K562 (cell line): Measurements from ENCODE around the gene TRAF3IP1. TPM values are rescaled to one million over a fixed set of nuclear protein-coding genes. Genes with fewer than 3 reads are reported as not detected.

Source experiments
- ATAC-seq: fragments of 200-7000 bp; cut with Tn5 transposase; 3 replicates; pipeline ENCODE4 v1.9.1; 2020; ENCODE audit warnings: moderate library complexity
- BruUV-seq: library from RNA; stranded (reverse); fragments of 400-500 nt; replicated peaks from 2 replicates; lab custom pipeline; 2021; lab: Mats Ljungman, UMichigan
- CTCF ChIA-PET: fragments of 300-600 bp; formaldehyde crosslinking; extraction: SDS; loops from one replicate; lab custom pipeline; 2021; ENCODE audit warnings: low intra/inter-chr PET ratio; lab: Yijun Ruan, JAX
- POLR2A ChIA-PET: fragments of 300-600, 350-650 bp; sonication (Branson Sonifier 250); formaldehyde crosslinking; extraction: SDS; loops from one replicate; lab custom pipeline; 2021; ENCODE audit warnings: antibody characterized with exemption, inconsistent platforms; lab: Yijun Ruan, JAX
- DNase-seq, 4 experiments: peaks; one replicate each; pipeline versions ENCODE4 v3.0.0 to v3.0.0-alpha.2; 2011 to 2018; ENCODE audit warnings: low spot score in 3 of 4, mixed read lengths in 3 of 4; ENCODE audit errors: extremely low read depth in 1 of 4
- FAIRE-seq: peaks from 2 replicates; lab custom pipeline; 2011; peaks lifted over from hg19 to GRCh38; lab: Jason Lieb, UNC
- H2AFZ ChIP-seq: 2 replicates; pipeline ENCODE4 v1.6.0; 2011; ENCODE audit warnings: low read depth, low read length, control low read depth, inconsistent platforms
- H3K27ac ChIP-seq: fragments of 200-600 bp; 3 replicates; pipeline ENCODE4 v1.8.0; 2011; ENCODE audit warnings: low read depth, mild to moderate bottlenecking, control low read depth, inconsistent platforms, low read length, moderate library complexity, mixed read lengths; ENCODE audit errors: extremely low read depth
- H3K27me3 ChIP-seq, 2 experiments: fragments of 300-600 bp in 1 of 2; 2 replicates in 1 of 2; 3 replicates in 1 of 2; pipeline versions ENCODE4 v1.6.0 to v1.8.0; 2011; ENCODE audit warnings: inconsistent platforms in 2 of 2, low read length in 2 of 2, mild to moderate bottlenecking in 1 of 2, mixed read lengths in 1 of 2, moderate library complexity in 1 of 2; ENCODE audit not compliant: control insufficient read depth in 2 of 2, insufficient read depth in 2 of 2
- H3K36me3 ChIP-seq: fragments of 300-600 bp; 3 replicates; pipeline ENCODE4 v1.8.0; 2011; ENCODE audit warnings: mild to moderate bottlenecking, low read length, inconsistent platforms; ENCODE audit not compliant: control insufficient read depth, insufficient read depth
- H3K4me1 ChIP-seq, 2 experiments: fragments of 200-600 bp in 1 of 2; replicated peaks in 1 of 2; 2 replicates in 1 of 2; 3 replicates in 1 of 2; pipeline versions ENCODE4 v1.5.1 to v1.8.0; 2011; ENCODE audit warnings: inconsistent platforms in 2 of 2, low read length in 2 of 2, mild to moderate bottlenecking in 1 of 2, mixed read lengths in 1 of 2, moderate library complexity in 1 of 2; ENCODE audit not compliant: control insufficient read depth in 2 of 2, insufficient read depth in 2 of 2
- H3K4me2 ChIP-seq: 2 replicates; pipeline ENCODE4 v1.6.1; 2011; ENCODE audit warnings: low read length, control low read depth, inconsistent platforms, mixed read lengths; ENCODE audit not compliant: insufficient read depth
- H3K4me3 ChIP-seq: fragments of 200-600 bp; sonication (generic), shearing (Covaris generic); 2 replicates; pipeline ENCODE4 v1.5.1; 2016; ENCODE audit warnings: control low read depth, inconsistent platforms
- H3K79me2 ChIP-seq: fragments of 200-600 bp; 3 replicates; pipeline ENCODE4 v1.8.0; 2011; ENCODE audit warnings: low read length, inconsistent platforms; ENCODE audit not compliant: control insufficient read depth, insufficient read depth
- H3K9ac ChIP-seq, 2 experiments: 2 replicates each; pipeline versions ENCODE4 v1.6.0 to v1.6.1; 2011; ENCODE audit warnings: low read depth in 2 of 2, low read length in 2 of 2, control low read depth in 1 of 2, inconsistent platforms in 1 of 2, mild to moderate bottlenecking in 1 of 2, mixed read lengths in 1 of 2; ENCODE audit not compliant: insufficient read depth in 1 of 2
- H3K9me1 ChIP-seq: one replicate; pipeline ENCODE4 v1.6.0; 2011; ENCODE audit warnings: inconsistent platforms, mild to moderate bottlenecking, low read length, moderate library complexity; ENCODE audit not compliant: control insufficient read depth, insufficient read depth
- H3K9me3 ChIP-seq: replicated peaks from 2 replicates; pipeline ENCODE4 v1.5.1; 2011; ENCODE audit warnings: low read depth, low read length, inconsistent platforms; ENCODE audit not compliant: control insufficient read depth, insufficient read depth
- H4K20me1 ChIP-seq: replicated peaks from 2 replicates; pipeline ENCODE4 v1.6.1; 2011; ENCODE audit warnings: low read length, inconsistent platforms, mixed read lengths; ENCODE audit not compliant: control insufficient read depth, insufficient read depth
- C11orf30 ChIP-seq: fragments of 450-650 bp; IDR thresholded peaks from 2 replicates; pipeline ENCODE4 v1.6.1; 2016; ENCODE audit warnings: low read depth, mild to moderate bottlenecking
- KAT8 ChIP-seq: fragments of 450-650 bp; IDR thresholded peaks from 2 replicates; pipeline ENCODE4 v1.6.1; 2016; ENCODE audit warnings: low read depth, mild to moderate bottlenecking
- KLF10 ChIP-seq: fragments of 250-450 bp; sonication (Bioruptor Pico); IDR thresholded peaks from 2 replicates; pipeline ENCODE4 v1.6.1; 2021; ENCODE audit warnings: matching md5 sums
- WHSC1 ChIP-seq: IDR thresholded peaks from one replicate; pipeline ENCODE4 v1.6.1; 2012; ENCODE audit warnings: low read length, control low read depth, inconsistent platforms
- ZKSCAN3 ChIP-seq: fragments of 250-450 bp; sonication (Bioruptor Pico); IDR thresholded peaks from 2 replicates; pipeline ENCODE4 v1.4.0; 2020
- ZNF316 ChIP-seq: fragments of 450-650 bp; IDR thresholded peaks from 2 replicates; pipeline ENCODE4 v1.6.1; 2016
- WGBS: fragments of 100-300 bp; shearing (Covaris generic); methylation state at CpG from one replicate; pipeline ENCODE4 v1.1.6; 2016; ENCODE audit warnings: low coverage, mixed read lengths; ENCODE audit not compliant: insufficient coverage; ENCODE audit errors: missing lambda C conversion rate; 5-methylcytosine and 5-hydroxymethylcytosine counted together
- in situ Hi-C: fragments of 300-500 bp; cut with MboI; formaldehyde crosslinking; loops from 4 replicates; pipeline ENCODE4 v1.15.0; 2018; ENCODE audit warnings: inconsistent platforms, mixed read lengths
- intact Hi-C: fragments of 100-400 bp; cut with micrococcal nuclease; formaldehyde crosslinking; loops from 2 replicates; pipeline ENCODE4 v1.14.2; 2022
- polyA plus RNA-seq, 8 experiments: library from polyadenylated mRNA; depleted of rRNA in 4 of 8; stranded (reverse) in 5 of 8; unstranded in 3 of 8; fragments of >200 nt; fragmentation: Nextera tagmentation in 2 of 8; fragmentation: Illumina TruSeq in 1 of 8; extraction: Ambion mirVana in 2 of 8; extraction: Trizol in 1 of 8; gene quantifications; 2 replicates each; pipeline versions ENCODE4 v1.2.1 to v1.2.3, GENCODE V29; 2011 to 2014; ENCODE audit warnings: inconsistent platforms in 1 of 8, missing spikeins in 1 of 8
- total RNA-seq, 7 experiments: library from RNA; depleted of rRNA in 6 of 7; stranded (reverse); fragments of >200 nt in 6 of 7; fragmentation: Illumina TruSeq in 2 of 7; extraction: Trizol in 2 of 7; gene quantifications; 2 replicates each; pipeline versions ENCODE4 v1.2.1 to v1.2.3, GENCODE V29; 2011 to 2021; ENCODE audit warnings: low replicate concordance in 1 of 7
- TF ChIP-seq, protein P1 (sequence below): fragments of 250-450 bp; sonication (Bioruptor Pico); IDR thresholded peaks from 2 replicates; pipeline ENCODE4 v1.8.0; 2022; ENCODE audit warnings: moderate library complexity, mild to moderate bottlenecking, inconsistent platforms

Gene TRAF3IP1
- total and polyA plus RNA-seq, 9 of the 15 experiments (the other 6 are each of a cell fraction or from before 2014, with no cell fraction given) = 1.3 to 7.4 (median 3.4) TPM

DNA sequence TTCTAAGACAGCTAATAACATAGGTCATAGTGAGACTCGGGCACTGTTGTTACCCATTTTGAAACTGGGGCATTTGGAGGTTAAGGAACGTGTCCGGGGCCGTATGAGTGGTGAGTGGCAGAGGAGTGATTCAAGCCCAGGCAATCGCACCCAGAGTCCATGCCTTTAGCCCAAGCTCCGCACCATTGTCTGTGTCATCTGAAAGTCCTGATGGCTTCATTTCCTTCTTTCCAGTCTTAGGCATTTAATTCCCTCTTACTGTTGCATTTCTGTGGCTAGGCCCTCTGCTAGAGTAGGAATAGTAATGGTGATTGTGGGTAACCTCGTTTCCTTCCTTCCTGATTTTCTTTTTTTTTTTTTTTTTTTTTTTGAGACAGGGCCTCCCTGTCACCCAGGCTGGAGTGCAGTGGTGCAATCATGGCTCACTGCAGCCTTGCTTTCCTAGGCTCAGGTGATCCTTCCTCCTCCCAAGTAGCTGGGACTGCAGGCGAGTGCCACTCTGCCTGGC lies 56.6 kb downstream of the TRAF3IP1 start (continued):
- TF ChIP-seq WHSC1 (no peak), KAT8 (no peak)
- TF ChIP-seq, protein P1, sequence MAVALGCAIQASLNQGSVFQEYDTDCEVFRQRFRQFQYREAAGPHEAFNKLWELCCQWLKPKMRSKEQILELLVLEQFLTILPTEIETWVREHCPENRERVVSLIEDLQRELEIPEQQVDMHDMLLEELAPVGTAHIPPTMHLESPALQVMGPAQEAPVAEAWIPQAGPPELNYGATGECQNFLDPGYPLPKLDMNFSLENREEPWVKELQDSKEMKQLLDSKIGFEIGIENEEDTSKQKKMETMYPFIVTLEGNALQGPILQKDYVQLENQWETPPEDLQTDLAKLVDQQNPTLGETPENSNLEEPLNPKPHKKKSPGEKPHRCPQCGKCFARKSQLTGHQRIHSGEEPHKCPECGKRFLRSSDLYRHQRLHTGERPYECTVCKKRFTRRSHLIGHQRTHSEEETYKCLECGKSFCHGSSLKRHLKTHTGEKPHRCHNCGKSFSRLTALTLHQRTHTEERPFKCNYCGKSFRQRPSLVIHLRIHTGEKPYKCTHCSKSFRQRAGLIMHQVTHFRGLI (CRISPR knock-in tag) = no peak

DNA sequence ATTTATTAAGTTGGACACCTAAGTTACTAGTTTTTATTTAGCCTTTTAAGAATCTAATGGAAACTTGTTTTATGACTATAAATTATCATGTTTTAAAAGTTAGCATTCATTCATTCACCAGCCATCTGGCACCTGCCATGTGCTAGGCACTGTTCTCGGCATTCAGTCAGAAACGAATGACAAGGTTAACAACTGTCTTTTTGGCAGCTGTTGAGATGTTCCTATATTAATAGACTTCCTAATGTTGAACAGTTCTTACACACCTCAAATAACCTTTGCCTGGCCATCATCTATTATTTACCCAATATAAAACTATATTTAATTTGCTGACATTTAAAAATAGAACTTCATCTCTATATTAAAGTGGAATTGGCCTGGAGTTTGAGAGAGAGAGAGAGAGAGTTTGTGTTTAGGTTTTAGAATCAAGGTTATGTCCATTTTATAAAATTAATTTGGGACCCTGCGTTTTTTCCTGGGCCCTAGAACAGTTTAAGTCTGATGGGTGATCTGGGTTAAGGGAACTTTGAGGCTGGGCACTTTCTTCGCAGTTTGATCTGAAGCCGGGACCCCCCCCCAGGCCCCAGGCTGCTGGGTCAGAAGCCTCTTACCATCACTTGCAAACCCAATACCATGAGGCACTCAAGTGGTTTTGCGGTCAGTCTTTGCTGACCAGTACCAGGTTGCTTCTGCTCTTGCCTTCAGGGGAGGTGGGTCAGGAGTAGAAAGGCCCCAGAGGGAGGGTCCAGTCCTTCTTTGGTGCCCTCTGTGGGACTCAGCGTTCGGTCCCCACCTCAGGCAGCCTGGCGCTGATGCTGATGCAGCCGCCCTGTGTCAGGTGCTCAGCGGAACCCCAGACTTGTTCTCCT lies 58.1 kb downstream of the TRAF3IP1 start:
- TF ChIP-seq C11orf30 (peak; percentile 52; the same call in 1 of the 2 replicates), KLF10 (CRISPR knock-in tag) (no peak), ZKSCAN3 (no peak), ZNF316 (peak; percentile 51)
- ATAC-seq = no peak
- 89% methylated on average over 11 of the region's 11 CpGs for WGBS
- no peaks in the 10 kb centered on the region for H3K9me1 ChIP-seq
- H3K27ac ChIP-seq = no peak overlapping the region
- BruUV-seq = no TSS peak
- no peaks in the 10 kb centered on the region for H3K36me3 ChIP-seq
- no peak for FAIRE-seq
- intact Hi-C loops (no loop called here), in situ Hi-C loops (no loop called here)
- H3K4me2 ChIP-seq = no peak overlapping the region
- CTCF ChIA-PET = no interaction called here
- H3K27me3 ChIP-seq = no peaks in the 10 kb centered on the region
- no peaks in the 10 kb centered on the region for H3K9me3 ChIP-seq
- POLR2A ChIA-PET = no interaction called here
- peaks cover 6 to 9% of the 10 kb centered on the region in 2 experiments; a peak in 4 of 5 replicates for H3K4me1 ChIP-seq
- H2AFZ ChIP-seq = no peak overlapping the region
- H3K9ac ChIP-seq = peak overlapping the region in 1 of 2 experiments; percentile 37; a peak in 1 of 4 replicates
- no peaks in the 10 kb centered on the region for H3K79me2 ChIP-seq
- no peak for DNase-seq
- no peak overlapping the region for H3K4me3 ChIP-seq
- H4K20me1 ChIP-seq = no peaks in the 10 kb centered on the region
